ENCODE data around the gene BTF3.

GRCh38 chr5:73490088-73490487 lies 8.2 kb upstream of the BTF3 start:
- TF ChIP-seq CTCF (IDR thresholded peaks at IDR 0.05), result no peak
- no peak for TF ChIP-seq POLR2A (IDR thresholded peaks at IDR 0.05)

Measured in lower leg skin (tissue), 3 donors.